GM23338 (cell line): ENCODE results near the gene C14orf119. TPM values are rescaled to one million over a fixed set of nuclear protein-coding genes. Genes with fewer than 3 reads are reported as not detected.

Experiments
- ATAC-seq: fragments of 200-7000 bp; cut with Tn5 transposase; 3 replicates; pipeline ENCODE4 v1.9.1; 2020
- DNase-seq: peaks from one replicate; pipeline ENCODE4 v3.0.0-alpha.2; 2015; ENCODE audit warnings: low spot score
- H2AFZ ChIP-seq: fragments of 200-600 bp; sonication (generic); 2 replicates; pipeline ENCODE4 v1.8.0; 2016; ENCODE audit warnings: antibody characterized with exemption, mild to moderate bottlenecking, moderate library complexity
- H3F3A ChIP-seq: fragments of 200-600 bp; sonication (generic); replicated peaks from 2 replicates; pipeline ENCODE4 v1.8.0; 2017; ENCODE audit warnings: antibody characterized with exemption, mixed run types, low read depth
- H3K27ac ChIP-seq: fragments of 200-600 bp; sonication (generic); 2 replicates; pipeline ENCODE4 v1.6.1; 2016; ENCODE audit warnings: low read depth
- H3K27me3 ChIP-seq: fragments of 200-600 bp; sonication (generic); 2 replicates; pipeline ENCODE4 v1.8.0; 2016; ENCODE audit warnings: mild to moderate bottlenecking, mixed run types, moderate library complexity; ENCODE audit not compliant: insufficient read depth
- H3K36me3 ChIP-seq: fragments of 200-600 bp; sonication (generic); 2 replicates; pipeline ENCODE4 v1.8.0; 2016; ENCODE audit warnings: mild to moderate bottlenecking; ENCODE audit not compliant: insufficient read depth
- H3K4me1 ChIP-seq: fragments of 200-600 bp; sonication (generic); 2 replicates; pipeline ENCODE4 v1.8.0; 2016; ENCODE audit warnings: mild to moderate bottlenecking, moderate library complexity; ENCODE audit not compliant: insufficient read depth
- H3K4me2 ChIP-seq: fragments of 200-600 bp; sonication (generic); 2 replicates; pipeline ENCODE4 v1.7.1; 2017; ENCODE audit warnings: mixed run types
- H3K4me3 ChIP-seq: fragments of 200-600 bp; sonication (generic); 2 replicates; pipeline ENCODE4 v1.6.1; 2016; ENCODE audit warnings: mixed run types
- H3K79me2 ChIP-seq: fragments of 200-600 bp; sonication (generic); replicated peaks from 2 replicates; pipeline ENCODE4 v1.8.0; 2017; ENCODE audit warnings: mild to moderate bottlenecking; ENCODE audit not compliant: insufficient read depth
- H3K9me2 ChIP-seq: fragments of 200-600 bp; sonication (generic); 2 replicates; pipeline ENCODE4 v1.8.0; 2017; ENCODE audit not compliant: insufficient read depth
- H4K20me1 ChIP-seq: fragments of 200-600 bp; sonication (generic); replicated peaks from 2 replicates; pipeline ENCODE4 v1.8.0; 2017; ENCODE audit warnings: mild to moderate bottlenecking; ENCODE audit not compliant: insufficient read depth
- H3K27ac Mint-ChIP-seq: 2 replicates; pipeline ENCODE4 v1.8.0; 2020; ENCODE audit warnings: inconsistent platforms, mild to moderate bottlenecking, moderate library complexity, mixed read lengths
- H3K27me3 Mint-ChIP-seq: 3 replicates; pipeline ENCODE4 v1.8.0; 2022; ENCODE audit warnings: low read depth, mild to moderate bottlenecking, moderate library complexity, mixed read lengths, inconsistent platforms; ENCODE audit not compliant: insufficient read depth, poor library complexity
- H3K36me3 Mint-ChIP-seq: 3 replicates; pipeline ENCODE4 v1.8.0; 2021; ENCODE audit warnings: low read depth, mild to moderate bottlenecking, inconsistent platforms, moderate library complexity, mixed read lengths
- H3K4me1 Mint-ChIP-seq: 3 replicates; pipeline ENCODE4 v1.8.0; 2020; ENCODE audit warnings: mild to moderate bottlenecking, inconsistent platforms, mixed read lengths
- H3K4me3 Mint-ChIP-seq: 3 replicates; pipeline ENCODE4 v1.8.0; 2021; ENCODE audit warnings: moderate library complexity, mild to moderate bottlenecking, inconsistent platforms, mixed read lengths
- H3K9me3 Mint-ChIP-seq: 3 replicates; pipeline ENCODE4 v1.8.0; 2020; ENCODE audit warnings: moderate library complexity, mild to moderate bottlenecking, inconsistent platforms, mixed read lengths
- CREB1 ChIP-seq: fragments of 250-450 bp; sonication (Bioruptor Pico); IDR thresholded peaks from 2 replicates; pipeline ENCODE4 v1.5.0; 2020; ENCODE audit warnings: low read depth, mild to moderate bottlenecking, moderate library complexity
- EZH2 ChIP-seq: fragments of 200-600 bp; sonication (generic); IDR thresholded peaks from one replicate; pipeline ENCODE4 v1.8.0; 2017; ENCODE audit warnings: antibody characterized with exemption, mild to moderate bottlenecking, low read depth; ENCODE audit not compliant: unreplicated experiment
- EZH2phosphoT487 ChIP-seq: fragments of 200-600 bp; sonication (generic); IDR thresholded peaks from one replicate; pipeline ENCODE4 v1.8.1; 2018; ENCODE audit warnings: antibody characterized with exemption; ENCODE audit not compliant: unreplicated experiment
- JUNB ChIP-seq: IDR thresholded peaks from one replicate; pipeline ENCODE4 v1.6.1; 2016; ENCODE audit warnings: antibody characterized with exemption; ENCODE audit not compliant: unreplicated experiment
- NANOG ChIP-seq: IDR thresholded peaks from 2 replicates; pipeline ENCODE4 v1.6.1; 2016; ENCODE audit warnings: antibody characterized with exemption, borderline replicate concordance
- POLR2AphosphoS5 ChIP-seq: IDR thresholded peaks from 2 replicates; pipeline ENCODE4 v1.6.1; 2016; ENCODE audit warnings: antibody characterized with exemption, low read depth
- REST ChIP-seq: IDR thresholded peaks from one replicate; pipeline ENCODE4 v1.6.1; 2018; ENCODE audit warnings: antibody characterized with exemption; ENCODE audit not compliant: unreplicated experiment
- STAT1 ChIP-seq: IDR thresholded peaks from one replicate; pipeline ENCODE4 v1.6.1; 2016; ENCODE audit warnings: antibody characterized with exemption; ENCODE audit not compliant: unreplicated experiment
- ZNF114 ChIP-seq: fragments of 250-450 bp; sonication (Bioruptor Pico); IDR thresholded peaks from 2 replicates; pipeline ENCODE4 v1.5.0; 2020; ENCODE audit warnings: mild to moderate bottlenecking, moderate library complexity
- ZNF331 ChIP-seq: fragments of 250-450 bp; sonication (Bioruptor Pico); IDR thresholded peaks from 2 replicates; pipeline ENCODE4 v1.5.0; 2020; ENCODE audit warnings: low read depth, mild to moderate bottlenecking, moderate library complexity
- ZNF462 ChIP-seq: fragments of 250-450 bp; sonication (Bioruptor Pico); IDR thresholded peaks from 2 replicates; pipeline ENCODE4 v1.5.0; 2020; ENCODE audit warnings: mild to moderate bottlenecking, moderate library complexity
- polyA plus RNA-seq: library from polyadenylated mRNA; unstranded; fragments of >200 nt; fragmentation: Nextera tagmentation; extraction: Ambion mirVana; gene quantifications from 2 replicates; pipeline ENCODE4 v1.2.1, GENCODE V29; 2016
- total RNA-seq: library from RNA; depleted of rRNA; stranded (reverse); fragments of >200 nt; shearing (Covaris generic); gene quantifications from 2 replicates; pipeline ENCODE4 v1.2.3, GENCODE V29; 2014
- TF ChIP-seq, protein P1 (sequence below): IDR thresholded peaks from 2 replicates; pipeline ENCODE4 v1.6.1; 2016; ENCODE audit warnings: antibody characterized with exemption

Gene C14orf119
- total and polyA plus RNA-seq, 2 experiments from 2014 or later = 49.4 to 118 TPM

DNA sequence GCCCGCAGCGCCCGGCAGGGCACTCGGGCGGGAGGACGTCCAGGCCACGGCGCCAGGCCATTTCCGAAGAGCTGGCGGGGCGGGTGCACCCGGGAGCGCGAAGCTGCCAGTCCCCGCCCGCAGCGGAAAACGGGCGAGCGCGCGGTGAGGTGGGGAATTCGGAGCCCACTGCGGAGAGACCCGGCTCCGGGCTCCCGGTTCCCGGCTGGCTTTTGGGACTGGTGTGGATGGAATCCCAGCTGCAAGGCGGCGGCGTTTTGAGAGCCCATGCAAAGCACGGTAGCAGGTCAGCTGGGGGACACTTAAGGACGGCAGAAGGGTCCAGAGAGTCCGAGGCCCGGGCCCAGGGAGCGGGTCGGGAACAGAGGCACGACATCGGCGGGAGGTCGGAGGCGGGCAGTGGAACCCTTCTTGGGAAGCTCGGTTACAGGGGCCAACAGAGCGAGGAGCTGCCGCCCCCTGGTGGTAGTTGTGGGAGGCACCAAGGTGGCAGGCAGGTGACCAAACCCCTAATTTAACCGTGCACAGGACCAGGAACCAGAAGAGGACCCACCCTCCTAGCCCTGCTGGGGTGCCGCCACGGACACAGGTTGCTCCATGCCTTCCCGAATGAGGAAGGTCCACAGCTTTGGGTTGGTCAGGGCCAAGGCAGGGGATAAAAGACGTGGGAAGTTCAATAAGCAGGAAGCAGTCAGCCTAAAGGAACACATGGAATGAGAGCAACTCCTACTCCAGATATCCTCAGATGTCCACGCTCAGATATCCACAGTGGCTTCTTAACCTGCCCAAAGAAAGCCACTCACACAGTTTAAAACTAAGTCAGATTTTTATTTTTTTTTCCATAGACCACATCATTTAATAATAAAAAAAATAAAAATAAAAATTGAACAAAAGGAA, 37.3 kb upstream of the C14orf119 start (continued):
- TF ChIP-seq REST (no peak), EZH2 (no peak), EZH2phosphoT487 (no peak)

DNA sequence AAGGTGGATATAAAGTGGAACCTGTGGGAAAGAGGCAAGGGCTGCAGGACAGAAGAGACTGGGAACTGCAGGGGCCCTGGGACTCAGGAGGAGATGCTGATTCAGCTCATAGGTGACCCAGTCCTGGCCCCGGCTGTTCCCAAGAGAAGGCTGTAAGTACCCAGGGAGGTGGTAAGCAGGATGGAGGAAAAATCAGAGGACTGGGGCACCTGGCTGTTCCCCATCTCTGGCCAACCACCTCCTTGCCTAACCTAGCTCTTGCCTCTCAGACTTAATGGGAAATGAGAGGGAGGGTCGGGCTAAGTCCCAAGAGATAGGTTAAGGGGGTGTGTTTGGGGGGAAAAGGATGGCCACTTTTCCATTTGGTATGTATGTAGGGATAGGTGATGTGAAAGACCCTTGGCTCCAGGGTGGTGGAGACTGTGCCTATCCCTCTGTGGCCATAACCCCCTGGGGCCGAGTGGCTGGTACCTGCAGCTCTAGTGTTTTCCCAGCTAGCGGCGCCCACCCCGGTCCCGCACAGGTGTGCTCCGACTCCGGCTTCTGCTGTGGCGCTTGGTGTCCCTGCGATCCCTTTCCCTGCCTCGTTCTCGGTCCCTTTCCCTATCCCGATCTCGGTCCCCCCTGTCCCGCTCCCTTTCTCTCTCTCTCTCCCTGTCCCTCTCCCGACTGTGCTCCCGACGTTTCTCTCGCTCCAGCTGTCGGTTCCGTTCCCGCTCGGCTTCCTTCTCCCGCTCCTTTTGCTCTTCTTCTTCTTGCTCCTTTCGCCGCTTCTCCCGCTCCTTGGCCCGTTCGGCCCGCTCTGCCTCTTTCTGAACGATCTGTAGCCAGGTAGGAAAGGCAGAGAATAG, 36.4 kb upstream of the C14orf119 start:
- H4K20me1 ChIP-seq = peaks cover 24% of the 10 kb centered on the region
- ATAC-seq = no peak
- H3K27me3 ChIP-seq = peaks cover 4% of the 10 kb centered on the region; the same call in 1 of the 2 replicates
- Mint-ChIP-seq H3K9me3 (no peaks in the 10 kb centered on the region), H3K4me3 (no peak overlapping the region; the same call in 2 of the 3 replicates), H3K4me1 (peaks cover 18% of the 10 kb centered on the region), H3K36me3 (peaks cover 65% of the 10 kb centered on the region), H3K27ac (no peak overlapping the region), H3K27me3 (peaks cover 18% of the 10 kb centered on the region)
- H3K4me2 ChIP-seq = no peak overlapping the region; the same call in 1 of the 2 replicates
- H3K27ac ChIP-seq = peak overlapping the region; percentile 85; the same call in 1 of the 2 replicates
- peak; percentile 42 for DNase-seq
- H3K79me2 ChIP-seq = 0 out of 2 replicates have a peak, but pooled peaks cover 8% of the 10 kb centered on the region
- H3F3A ChIP-seq = peaks cover 40% of the 10 kb centered on the region
- H3K4me1 ChIP-seq = peaks cover 14% of the 10 kb centered on the region; the same call in 1 of the 2 replicates
- no peaks in the 10 kb centered on the region for H3K9me2 ChIP-seq
- no peak overlapping the region for H2AFZ ChIP-seq
- H3K36me3 ChIP-seq = peaks cover 29% of the 10 kb centered on the region
- no peak overlapping the region for H3K4me3 ChIP-seq
- TF ChIP-seq EZH2phosphoT487 (no peak), EZH2 (no peak), ZNF114 (CRISPR knock-in tag) (no peak), NANOG (no peak), ZNF462 (no peak), CREB1 (CRISPR knock-in tag) (no peak), STAT1 (no peak), ZNF331 (CRISPR knock-in tag) (no peak), POLR2AphosphoS5 (no peak), JUNB (no peak)
- TF ChIP-seq, protein P1, sequence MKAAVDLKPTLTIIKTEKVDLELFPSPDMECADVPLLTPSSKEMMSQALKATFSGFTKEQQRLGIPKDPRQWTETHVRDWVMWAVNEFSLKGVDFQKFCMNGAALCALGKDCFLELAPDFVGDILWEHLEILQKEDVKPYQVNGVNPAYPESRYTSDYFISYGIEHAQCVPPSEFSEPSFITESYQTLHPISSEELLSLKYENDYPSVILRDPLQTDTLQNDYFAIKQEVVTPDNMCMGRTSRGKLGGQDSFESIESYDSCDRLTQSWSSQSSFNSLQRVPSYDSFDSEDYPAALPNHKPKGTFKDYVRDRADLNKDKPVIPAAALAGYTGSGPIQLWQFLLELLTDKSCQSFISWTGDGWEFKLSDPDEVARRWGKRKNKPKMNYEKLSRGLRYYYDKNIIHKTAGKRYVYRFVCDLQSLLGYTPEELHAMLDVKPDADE = no peak
